RWPE1 (cell line): ENCODE data around the gene FIS1.
"Not testable (repeated sequence)": the region's sequence is repeated elsewhere in the genome, so short reads cannot be mapped to it uniquely, and the experiment has no call there.

ENCODE experiments used
- CTCF ChIA-PET: fragments of 350-600 bp; sonication (Branson Sonifier 250); formaldehyde crosslinking; extraction: SDS; loops from one replicate; lab custom pipeline; 2021; lab: Yijun Ruan, JAX
- POLR2A ChIA-PET: fragments of 400-600 bp; formaldehyde crosslinking; extraction: SDS; loops from one replicate; lab custom pipeline; 2020; ENCODE audit warnings: antibody characterized with exemption; ENCODE audit not compliant: low non-redundant PET; lab: Yijun Ruan, JAX
- DNase-seq: peaks from one replicate; pipeline ENCODE4 v3.0.0; 2012; ENCODE audit warnings: low spot score
- H3K27ac ChIP-seq: fragments of 450-650 bp; 2 replicates; pipeline ENCODE4 v1.5.1; 2017
- CTCF ChIP-seq: fragments of 450-650 bp; conservative IDR thresholded peaks from 2 replicates; pipeline ENCODE4 v1.5.1; 2017; ENCODE audit warnings: low read depth, mild to moderate bottlenecking

The FIS1 gene

GRCh38 chr7:101271021-101271420 lies 26.1 kb upstream of the FIS1 start:
- ChIA-PET CTCF (no interaction called here), POLR2A (no interaction called here)
- DNase-seq: no peak
- H3K27ac ChIP-seq: no peak overlapping the region
- no peak for TF ChIP-seq CTCF

- no peak overlapping the region for H3K27ac ChIP-seq
- DNase-seq: no peak
- ChIA-PET CTCF (no interaction called here), POLR2A (no interaction called here)
- TF ChIP-seq CTCF: no peak
These were observed 24.8 kb upstream of the FIS1 start for GRCh38 chr7:101269664-101270063.

GRCh38 chr7:101265622-101266516 lies 21.0 kb upstream of the FIS1 start:
- CTCF ChIA-PET: interaction anchor here (0.6 kb wide), 2 partner anchors 71 to 84 kb away, joined by 3 to 4 read pairs; no protein-coding TSS in a partner anchor
- POLR2A ChIA-PET: no interaction called here
- no peak for TF ChIP-seq CTCF
- no peak overlapping the region for H3K27ac ChIP-seq
- no peak for DNase-seq

- POLR2A ChIA-PET, H3K27ac ChIP-seq, DNase-seq: not testable (repeated sequence)
- CTCF ChIA-PET: interaction anchor here (1.0 kb wide), 1 partner anchor 19 kb away, joined by 3 read pairs; no protein-coding TSS in a partner anchor
These were observed 19.3 kb upstream of the FIS1 start for GRCh38 chr7:101264102-101264706.

- TF ChIP-seq CTCF: no peak
- DNase-seq: no peak
- CTCF ChIA-PET: no interaction called here
- no peak overlapping the region for H3K27ac ChIP-seq
- POLR2A ChIA-PET: no interaction called here
These were observed 13.4 kb upstream of the FIS1 start for GRCh38 chr7:101258243-101258731.

- no peak for TF ChIP-seq CTCF
- ChIA-PET CTCF (interaction anchor here (1.2 kb wide), 1 partner anchor 12 kb away, joined by 3 read pairs; no protein-coding TSS in a partner anchor), POLR2A (no interaction called here)
- no peak for DNase-seq
- H3K27ac ChIP-seq: no peak overlapping the region
These were observed 10.9 kb upstream of the FIS1 start for GRCh38 chr7:101255796-101256195.

GRCh38 chr7:101253199-101253598 lies 8.3 kb upstream of the FIS1 start:
- CTCF ChIA-PET: interaction anchor here (1.0 kb wide), 2 partner anchors 30 to 37 kb away, joined by 3 read pairs; no protein-coding TSS in a partner anchor
- H3K27ac ChIP-seq, POLR2A ChIA-PET, DNase-seq: not testable (repeated sequence)
